HS-5 (cell line): ENCODE data around the gene TRIM51G.
"Not testable (repeated sequence)": the region's sequence is repeated elsewhere in the genome, so short reads cannot be mapped to it uniquely, and the experiment has no call there.

Source experiments
- DNase-seq: peaks from one replicate; pipeline ENCODE4 v3.0.0-alpha.2; 2012; ENCODE audit warnings: low read depth

TRIM51G gene

GRCh38 chr11:48983785-48984184 lies at the start of gene TRIM51G:
Gene TRIM51G (minus strand): TSS chr11:48983885. CDS start chr11:48981695, 2,190 bp downstream.
- not testable (repeated sequence) for DNase-seq

DNA sequence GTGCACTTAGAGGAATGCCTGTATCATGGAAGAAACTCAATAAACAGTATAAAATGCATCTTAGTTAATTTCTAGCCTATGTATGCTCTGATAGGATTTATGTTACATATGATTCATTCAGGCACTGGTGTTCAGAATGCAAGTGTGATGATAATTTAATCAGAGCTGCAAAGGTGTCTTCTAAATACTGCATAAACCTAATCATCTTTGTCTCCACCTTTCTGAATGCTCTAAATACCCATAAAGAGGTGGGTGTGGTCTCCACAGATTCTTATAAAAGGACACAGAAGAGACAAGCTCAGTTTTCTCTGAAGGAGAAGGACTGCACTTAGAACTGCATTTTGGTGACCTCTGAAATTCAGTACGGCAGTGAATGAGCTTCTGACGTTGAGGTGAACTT lies 44.8 kb upstream of the TRIM51G start, which contains the start of gene TRIM49B:
Gene TRIM49B (plus strand): TSS at position 301 of the 400 bp plus-strand sequence. CDS start 2,777 bp downstream, outside the sequence.
- not testable (repeated sequence) for DNase-seq

DNA sequence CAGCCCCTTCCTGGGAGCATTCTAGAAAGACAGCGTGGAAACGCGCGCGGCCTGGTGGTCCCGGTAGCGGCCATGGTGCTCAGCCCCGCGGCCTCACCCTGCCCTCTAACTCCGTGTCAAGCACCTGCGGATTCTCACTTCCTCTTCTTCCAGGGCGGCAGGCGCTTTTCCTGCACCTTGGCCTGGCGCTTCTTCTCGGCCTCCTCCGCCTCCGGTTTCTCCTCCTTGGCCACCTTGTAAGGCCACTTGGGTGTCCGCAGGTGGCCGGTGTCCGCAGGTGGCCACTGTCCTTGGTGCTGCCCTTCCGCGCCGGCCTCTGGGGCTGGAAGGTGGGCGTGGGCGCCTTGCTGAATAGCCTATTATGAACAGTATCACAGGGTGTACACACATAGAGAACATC lies 15.1 kb downstream of the TRIM51G start:
- DNase-seq: not testable (repeated sequence)

- not testable (repeated sequence) for DNase-seq
Measured at GRCh38 chr11:48955315-48956049, 28.2 kb downstream of the TRIM51G start.

DNA sequence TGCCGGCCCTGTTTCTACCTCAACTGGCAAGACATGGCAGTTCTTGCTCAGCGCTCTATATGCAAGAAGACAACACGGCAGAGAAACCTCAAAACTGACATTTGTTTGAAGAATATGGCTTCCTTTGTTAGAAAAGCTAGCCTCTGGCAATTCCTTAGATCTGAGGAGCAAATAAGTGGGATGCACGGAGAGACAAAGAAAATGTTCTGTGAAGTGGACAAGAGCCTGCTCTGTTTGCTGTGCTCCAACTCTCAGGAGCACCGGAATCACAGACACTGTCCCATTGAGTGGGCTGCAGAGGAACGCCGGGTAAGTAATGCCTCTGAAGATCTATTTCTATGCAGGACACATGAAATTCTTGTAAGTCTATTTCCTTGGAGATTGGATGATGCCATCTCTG lies 37.9 kb downstream of the TRIM51G start:
- not testable (repeated sequence) for DNase-seq
